ENCODE results near the gene TSTD2.
A peak's percentile ranks its signal among the peaks of the same experiment; 100 is the strongest.

TSTD2 gene

DNA sequence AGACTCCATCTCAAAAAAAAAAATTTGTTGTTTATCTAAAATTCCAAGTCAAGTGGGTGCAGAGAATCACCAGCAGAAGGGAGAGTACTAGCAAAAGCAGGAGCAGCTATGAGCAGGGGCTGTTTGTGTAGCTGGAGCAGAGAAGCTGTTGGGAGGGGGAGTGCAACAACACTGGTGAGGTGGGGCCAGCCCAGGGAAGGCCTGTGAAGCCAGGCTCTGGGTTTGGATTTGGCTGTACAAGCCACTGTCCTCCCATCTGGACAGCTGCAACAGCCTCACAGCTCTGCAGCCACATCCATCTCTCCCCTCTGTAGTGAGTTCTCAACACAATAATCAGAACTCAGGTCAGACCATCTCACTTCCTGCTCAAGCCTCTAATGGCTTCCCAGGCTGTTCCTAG, 72.3 kb downstream of the TSTD2 start:
- no peak for ATAC-seq

GRCh38 chr9:97560154-97560553, 73.0 kb downstream of the TSTD2 start:
- ATAC-seq = no peak

DNA sequence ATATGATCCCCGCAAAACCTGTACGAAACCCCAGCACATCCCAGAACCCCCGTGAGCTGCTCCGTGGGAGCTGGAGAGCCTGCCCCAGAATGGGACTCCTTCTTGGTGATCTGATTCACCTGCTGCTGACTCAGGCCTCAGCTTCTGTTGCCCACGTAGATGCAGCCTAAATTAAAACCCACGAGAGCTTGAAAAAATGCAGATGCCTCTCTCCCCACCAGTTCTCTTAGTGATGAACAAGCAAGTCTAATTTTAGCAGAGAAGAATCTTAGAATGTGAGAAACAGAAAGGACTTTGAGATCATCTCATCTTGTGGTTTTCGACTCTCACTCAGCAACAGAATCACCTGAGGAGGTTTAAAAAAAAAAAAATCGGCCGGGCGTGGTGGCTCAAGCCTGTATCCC, 74.1 kb downstream of the TSTD2 start:
- ATAC-seq = peak; percentile 77 to 78

GRCh38 chr9:97558701-97559101, 74.5 kb downstream of the TSTD2 start:
- no peak for ATAC-seq

DNA sequence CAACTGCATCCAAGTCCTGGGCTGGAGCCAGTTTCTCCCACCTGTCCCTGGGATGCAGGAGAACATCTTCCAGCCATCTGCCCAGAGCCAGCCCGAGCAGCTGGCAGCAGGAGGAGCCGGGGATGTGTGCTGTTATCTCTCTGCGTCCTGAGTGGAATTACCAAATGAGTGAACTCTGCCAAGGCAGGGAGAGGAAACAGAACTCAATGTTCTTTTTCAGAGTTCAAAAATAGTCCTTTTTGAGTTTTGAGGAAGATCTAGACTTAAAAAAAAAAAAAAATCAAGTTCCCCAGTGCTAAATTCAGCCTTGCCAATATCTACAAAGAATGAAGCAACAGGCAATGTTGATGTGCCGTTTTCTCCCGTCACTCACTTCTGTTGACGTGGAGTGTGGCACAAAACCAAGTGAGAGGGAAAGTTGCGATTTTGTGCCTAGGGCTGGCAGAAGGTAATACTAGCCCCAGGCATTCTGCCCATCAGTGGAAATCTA, 75.5 kb downstream of the TSTD2 start:
- no peak for ATAC-seq

DNA sequence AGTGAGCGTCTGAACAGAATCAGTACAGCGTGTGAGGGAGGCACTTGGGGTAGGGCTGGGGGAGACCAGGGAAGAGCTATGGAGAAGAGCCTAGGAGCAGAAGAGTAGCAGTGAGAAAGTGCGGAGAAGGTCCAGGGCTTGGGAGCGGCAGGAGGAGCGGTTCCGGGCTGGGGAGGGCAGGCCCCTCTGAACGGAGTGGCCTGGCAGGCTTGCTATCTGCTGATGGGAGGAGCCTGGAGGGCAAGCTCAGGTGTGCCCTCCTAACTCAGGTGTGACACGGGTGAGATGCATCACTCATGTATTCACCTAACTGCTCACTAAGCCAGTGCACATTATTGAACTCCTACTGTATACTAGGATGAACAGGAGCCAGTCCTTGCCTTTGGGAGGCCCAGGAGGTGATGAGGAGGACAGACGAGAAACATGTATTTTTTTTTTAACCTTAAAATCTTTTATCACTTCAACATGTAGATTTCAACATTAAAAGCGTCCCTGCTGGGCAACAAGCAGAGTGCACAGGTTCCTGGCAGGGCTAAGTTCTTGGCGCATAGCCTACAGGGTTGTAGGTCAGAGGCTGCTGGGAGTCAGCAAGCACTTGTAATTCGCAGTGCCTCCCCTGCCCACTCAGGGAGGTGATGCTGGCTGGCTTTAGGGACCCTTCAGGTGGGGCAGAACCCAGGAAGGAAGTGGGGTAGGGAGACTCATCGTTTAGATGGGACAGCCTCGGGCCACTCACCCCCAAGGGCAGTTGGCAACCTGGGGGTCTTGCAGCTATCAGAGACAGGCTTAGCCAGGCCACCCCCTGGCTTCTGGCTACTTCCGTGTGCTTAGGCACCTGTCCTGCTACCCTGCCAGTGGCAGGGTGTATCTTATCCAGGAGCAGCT, 76.2 kb downstream of the TSTD2 start:
- ATAC-seq = no peak

DNA sequence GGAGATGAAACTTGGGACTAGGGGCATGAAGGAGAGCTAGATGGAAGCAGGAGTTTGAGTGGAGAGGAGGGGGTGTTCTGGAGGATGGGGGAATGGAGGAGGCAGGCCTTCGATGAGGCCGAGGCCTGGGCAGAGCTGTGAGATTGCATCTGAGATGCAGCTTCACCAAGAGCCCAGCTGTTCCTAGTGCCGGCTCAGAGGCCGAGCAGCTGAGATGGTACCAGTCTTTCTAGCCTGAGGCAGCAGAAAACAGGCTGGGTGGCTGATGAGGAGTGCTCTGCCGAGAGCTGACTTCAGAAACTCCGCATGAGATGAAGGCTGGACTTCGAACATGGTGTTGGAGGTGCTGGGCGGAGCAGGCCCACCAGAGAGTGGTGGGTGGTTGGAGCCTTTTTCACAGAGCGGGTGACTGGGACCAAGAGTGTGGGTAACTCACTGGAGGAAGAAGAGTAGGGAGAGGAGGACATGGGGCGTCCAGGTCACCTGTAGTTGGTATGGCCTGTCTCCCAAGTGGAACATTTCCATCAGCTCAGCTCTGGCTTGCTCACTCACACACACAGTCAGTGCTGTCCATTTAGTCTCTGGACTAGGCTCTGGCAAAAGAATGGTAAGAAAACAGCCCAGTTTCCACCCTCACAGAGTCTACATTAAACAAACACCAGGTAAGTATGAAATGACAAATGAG, 77.0 kb downstream of the TSTD2 start:
- ATAC-seq = no peak

GRCh38 chr9:97555164-97555563, 78.0 kb downstream of the TSTD2 start:
- no peak for ATAC-seq

GRCh38 chr9:97554566-97555075, 78.5 kb downstream of the TSTD2 start:
- no peak for ATAC-seq

DNA sequence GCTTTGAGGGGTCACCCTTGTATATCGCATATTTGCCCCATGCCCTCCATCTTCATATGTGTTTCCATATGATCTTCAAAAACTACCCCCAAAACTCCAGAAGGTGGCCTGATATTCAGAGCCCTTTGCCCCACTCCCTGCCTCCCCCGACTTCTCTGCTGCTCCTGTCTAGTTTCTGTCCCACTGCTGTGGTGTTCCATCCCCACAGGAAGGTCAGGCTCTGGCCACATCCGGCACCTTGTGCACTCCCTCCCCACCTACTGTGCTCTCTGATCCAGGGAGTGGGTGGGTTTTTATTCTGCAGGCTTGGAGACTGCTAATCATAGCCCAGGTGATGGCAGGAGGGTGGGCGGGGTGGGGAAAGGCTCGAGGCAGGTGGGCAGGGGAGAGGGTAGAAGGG, 79.3 kb downstream of the TSTD2 start:
- no peak for ATAC-seq

GRCh38 chr9:97553141-97553540, 80.0 kb downstream of the TSTD2 start:
- no peak for ATAC-seq

- ATAC-seq = no peak
Observed at GRCh38 chr9:97551308-97551707, 81.9 kb downstream of the TSTD2 start.

GRCh38 chr9:97550386-97550785, 82.8 kb downstream of the TSTD2 start:
- no peak for ATAC-seq

Measured in activated CD4-positive, CD25-positive, alpha-beta regulatory T cell treated with anti-CD3 and anti-CD28 coated beads, Interleukin-2, amount 50 U/mL, for 24 hours (primary cell).